ENCODE measurements around the gene LINGO4. TPM values are rescaled to one million over a fixed set of nuclear protein-coding genes. Genes with fewer than 3 reads are reported as not detected.
"Not testable (repeated sequence)": the region's sequence is repeated elsewhere in the genome, so short reads cannot be mapped to it uniquely, and the experiment has no call there.

The LINGO4 gene
- total RNA-seq, 2 donors from 2014 or later = 1.3 to 4.0 TPM

- peaks cover 63% of the 10 kb centered on the region for H3K36me3 Mint-ChIP-seq (ENCODE audit: low read depth)
- no peaks in the 10 kb centered on the region for H3K27me3 Mint-ChIP-seq
- H3K4me1 Mint-ChIP-seq = no peaks in the 10 kb centered on the region
- H3K4me3 Mint-ChIP-seq = no peak overlapping the region
- H3K27ac Mint-ChIP-seq = no peak overlapping the region
- H3K9me3 Mint-ChIP-seq = no peaks in the 10 kb centered on the region
- no peak for ATAC-seq (replicated peaks)
Measured at GRCh38 chr1:151774256-151774922, 30.8 kb downstream of the LINGO4 start.

GRCh38 chr1:151773702-151774101 lies 31.5 kb downstream of the LINGO4 start:
- H3K4me1 Mint-ChIP-seq = no peaks in the 10 kb centered on the region
- no peak overlapping the region for H3K27ac Mint-ChIP-seq
- H3K9me3 Mint-ChIP-seq = no peaks in the 10 kb centered on the region
- peaks cover 56% of the 10 kb centered on the region for H3K36me3 Mint-ChIP-seq (ENCODE audit: low read depth)
- H3K27me3 Mint-ChIP-seq = no peaks in the 10 kb centered on the region
- H3K4me3 Mint-ChIP-seq = no peak overlapping the region
- peak; percentile 84 for ATAC-seq (replicated peaks)

GRCh38 chr1:151769270-151769669 lies 35.9 kb downstream of the LINGO4 start:
- H3K27ac Mint-ChIP-seq; H3K4me3 Mint-ChIP-seq; H3K27me3 Mint-ChIP-seq; H3K4me1 Mint-ChIP-seq; H3K9me3 Mint-ChIP-seq; ATAC-seq (replicated peaks): not testable (repeated sequence)
- H3K36me3 Mint-ChIP-seq (ENCODE audit: low read depth) = peaks cover 16% of the 10 kb centered on the region

- Mint-ChIP-seq H3K27ac (peak overlapping the region; percentile 28), H3K36me3 (ENCODE audit: low read depth) (peaks cover 12% of the 10 kb centered on the region), H3K4me1 (peaks cover 15% of the 10 kb centered on the region)
- not testable (repeated sequence) for ATAC-seq (replicated peaks); H3K27me3 Mint-ChIP-seq; H3K4me3 Mint-ChIP-seq; H3K9me3 Mint-ChIP-seq
Measured at GRCh38 chr1:151768351-151769066, 36.7 kb downstream of the LINGO4 start.

GRCh38 chr1:151763990-151764389 lies 41.2 kb downstream of the LINGO4 start:
- ATAC-seq (replicated peaks) = no peak
- Mint-ChIP-seq H3K27ac (peak overlapping the region; percentile 99), H3K36me3 (ENCODE audit: low read depth) (peaks cover 48% of the 10 kb centered on the region), H3K4me3 (peak overlapping the region; percentile 99), H3K4me1 (peaks cover 25% of the 10 kb centered on the region), H3K27me3 (no peaks in the 10 kb centered on the region), H3K9me3 (no peaks in the 10 kb centered on the region)

GRCh38 chr1:151762941-151763921 lies 42.0 kb downstream of the LINGO4 start, which contains the start of gene MRPL9:
TSS of gene MRPL9 (minus strand) at chr1:151763496. CDS start at chr1:151763479, 17 bp downstream.
- H3K36me3 Mint-ChIP-seq (ENCODE audit: low read depth) = peaks cover 56% of the 10 kb centered on the region
- H3K4me1 Mint-ChIP-seq = peaks cover 25% of the 10 kb centered on the region
- peak; percentile 98 for ATAC-seq (replicated peaks)
- H3K4me3 Mint-ChIP-seq = peak within 1 kb of the TSS; percentile 99
- peak within 1 kb of the TSS; percentile 99 for H3K27ac Mint-ChIP-seq
- no peaks in the 10 kb centered on the region for H3K27me3 Mint-ChIP-seq
- H3K9me3 Mint-ChIP-seq = no peaks in the 10 kb centered on the region

GRCh38 chr1:151760597-151761385 lies 44.4 kb downstream of the LINGO4 start:
- H3K27ac Mint-ChIP-seq = peak overlapping the region; percentile 54
- peaks cover 32% of the 10 kb centered on the region for H3K4me1 Mint-ChIP-seq
- peaks cover 69% of the 10 kb centered on the region for H3K36me3 Mint-ChIP-seq (ENCODE audit: low read depth)
- no peak for ATAC-seq (replicated peaks)
- peak overlapping the region; percentile 6 for H3K4me3 Mint-ChIP-seq
- H3K9me3 Mint-ChIP-seq = no peaks in the 10 kb centered on the region
- no peaks in the 10 kb centered on the region for H3K27me3 Mint-ChIP-seq

GRCh38 chr1:151759241-151759640 lies 46.0 kb downstream of the LINGO4 start:
- Mint-ChIP-seq H3K9me3 (no peaks in the 10 kb centered on the region), H3K4me1 (peaks cover 24% of the 10 kb centered on the region)
- no peak for ATAC-seq (replicated peaks)

GRCh38 chr1:151756291-151756690 lies 48.9 kb downstream of the LINGO4 start:
- ATAC-seq (replicated peaks) = peak; percentile 78
- peak overlapping the region; percentile 47 for H3K27ac Mint-ChIP-seq

More at GRCh38 chr1:151759241-151759640, 46.0 kb downstream of the LINGO4 start:
- Mint-ChIP-seq H3K27me3 (no peaks in the 10 kb centered on the region), H3K27ac (peak overlapping the region; percentile 12), H3K4me3 (no peak overlapping the region), H3K36me3 (ENCODE audit: low read depth) (peaks cover 69% of the 10 kb centered on the region)

More at GRCh38 chr1:151756291-151756690, 48.9 kb downstream of the LINGO4 start:
- H3K27me3 Mint-ChIP-seq = peaks cover 3% of the 10 kb centered on the region
- H3K4me3 Mint-ChIP-seq = no peak overlapping the region
- peaks cover 12% of the 10 kb centered on the region for H3K4me1 Mint-ChIP-seq
- H3K9me3 Mint-ChIP-seq = no peaks in the 10 kb centered on the region
- H3K36me3 Mint-ChIP-seq (ENCODE audit: low read depth) = peaks cover 44% of the 10 kb centered on the region

Other genes with a start within 250 kb of the LINGO4 start
- 10 to 100 TPM; 33.6 to 36.3 TPM for gene SNX27, start 193.4 kb downstream of the LINGO4 start, total RNA-seq
- gene CELF3, start 88.6 kb downstream of the LINGO4 start, total RNA-seq = not detected
- gene RIIAD1, start 83.9 kb downstream of the LINGO4 start, total RNA-seq = not detected
- gene MRPL9, start 41.9 kb downstream of the LINGO4 start, total RNA-seq = 100 to 1,000 TPM in 1 of 2 donors, 10 to 100 TPM in 1; 80.4 to 160 TPM
- gene TDRKH, start 14.9 kb downstream of the LINGO4 start, total RNA-seq = 10 to 100 TPM; 20.3 to 21.8 TPM
- 10 to 100 TPM; 39.5 to 55.2 TPM for gene RORC, start 26.4 kb upstream of the LINGO4 start, total RNA-seq
- gene C2CD4D, start 34.4 kb upstream of the LINGO4 start, total RNA-seq = 1 to 10 TPM; 3.9 to 5.6 TPM
- not detected for gene THEM5, start 48.3 kb upstream of the LINGO4 start, total RNA-seq
- 10 to 100 TPM; 26.6 to 33.0 TPM for gene THEM4, start 104.1 kb upstream of the LINGO4 start, total RNA-seq
- gene S100A10, start 188.4 kb upstream of the LINGO4 start, total RNA-seq = 100 to 1,000 TPM; 181 to 377 TPM
- gene S100A11, start 231.6 kb upstream of the LINGO4 start, total RNA-seq = 100 to 1,000 TPM; 230 to 302 TPM